ENCODE data around the gene TESK2.

DNA sequence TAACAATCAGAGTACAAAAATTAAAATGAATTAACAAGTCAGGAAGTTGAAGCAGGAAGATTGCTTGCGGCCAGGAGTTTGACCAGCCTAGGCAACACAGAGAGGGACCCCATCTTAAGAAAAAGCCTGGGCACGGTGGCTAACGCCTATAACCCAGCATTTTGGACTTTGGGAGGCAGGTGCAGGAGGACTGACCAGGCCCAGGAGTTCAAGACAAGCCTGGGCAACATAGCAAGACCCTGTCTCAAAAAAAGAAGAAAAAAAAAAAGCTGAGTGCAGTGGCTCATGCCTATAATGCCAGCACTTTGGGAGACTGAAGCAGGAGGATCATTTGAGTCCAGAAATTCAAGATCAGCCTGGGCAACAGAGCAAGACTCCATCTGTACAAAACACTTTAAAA, 38.5 kb downstream of the TESK2 start:
- TF ChIP-seq, protein P1, sequence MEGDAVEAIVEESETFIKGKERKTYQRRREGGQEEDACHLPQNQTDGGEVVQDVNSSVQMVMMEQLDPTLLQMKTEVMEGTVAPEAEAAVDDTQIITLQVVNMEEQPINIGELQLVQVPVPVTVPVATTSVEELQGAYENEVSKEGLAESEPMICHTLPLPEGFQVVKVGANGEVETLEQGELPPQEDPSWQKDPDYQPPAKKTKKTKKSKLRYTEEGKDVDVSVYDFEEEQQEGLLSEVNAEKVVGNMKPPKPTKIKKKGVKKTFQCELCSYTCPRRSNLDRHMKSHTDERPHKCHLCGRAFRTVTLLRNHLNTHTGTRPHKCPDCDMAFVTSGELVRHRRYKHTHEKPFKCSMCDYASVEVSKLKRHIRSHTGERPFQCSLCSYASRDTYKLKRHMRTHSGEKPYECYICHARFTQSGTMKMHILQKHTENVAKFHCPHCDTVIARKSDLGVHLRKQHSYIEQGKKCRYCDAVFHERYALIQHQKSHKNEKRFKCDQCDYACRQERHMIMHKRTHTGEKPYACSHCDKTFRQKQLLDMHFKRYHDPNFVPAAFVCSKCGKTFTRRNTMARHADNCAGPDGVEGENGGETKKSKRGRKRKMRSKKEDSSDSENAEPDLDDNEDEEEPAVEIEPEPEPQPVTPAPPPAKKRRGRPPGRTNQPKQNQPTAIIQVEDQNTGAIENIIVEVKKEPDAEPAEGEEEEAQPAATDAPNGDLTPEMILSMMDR (IDR thresholded peaks at IDR 0.05): no peak
- TF ChIP-seq POLR2A (IDR thresholded peaks at IDR 0.05): no peak
- TF ChIP-seq POLR2AphosphoS5 (IDR thresholded peaks at IDR 0.05): no peak

Data from sigmoid colon (tissue), 4 donors.